ENCODE measurements around the gene TRAF3. TPM values are rescaled to one million over a fixed set of nuclear protein-coding genes. Genes with fewer than 3 reads are reported as not detected.

Gene TRAF3
- total RNA-seq, 1 experiment from 2014 or later: 49.3 TPM

DNA sequence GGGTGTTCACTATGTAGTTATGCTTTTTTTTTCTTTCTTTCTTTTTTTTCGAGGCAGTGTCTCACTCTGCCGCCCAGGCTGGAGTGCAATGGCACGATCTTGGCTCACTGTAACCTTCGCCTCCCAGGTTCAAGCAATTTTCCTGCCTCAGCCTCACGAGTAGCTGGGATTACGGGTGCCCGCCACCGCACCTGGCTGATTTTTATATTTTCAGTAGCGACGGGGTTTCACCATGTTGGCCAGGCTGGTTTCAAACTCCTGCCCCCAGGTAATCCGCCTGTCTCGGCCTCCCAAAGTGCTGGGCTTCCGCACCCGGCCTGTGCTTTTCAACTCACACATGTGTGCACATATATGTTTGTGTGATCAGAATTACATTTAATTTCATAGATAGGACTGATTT, 106.3 kb downstream of the TRAF3 start:
- intact Hi-C loops (cut with micrococcal nuclease; ENCODE audit: unreplicated experiment): no loop called here
- no peak overlapping the region for H3K27ac ChIP-seq (ENCODE audit: low read depth, low read length, poor library complexity, severe bottlenecking)
- no peaks in the 10 kb centered on the region for H3K9me3 ChIP-seq (ENCODE audit: low read depth, low read length, poor library complexity, severe bottlenecking)
- no peak overlapping the region for H3K4me3 ChIP-seq (ENCODE audit: low read depth, low read length, poor library complexity, severe bottlenecking)
- ChIA-PET POLR2A (ENCODE audit: low non-redundant PET) (no interaction called here), CTCF (no interaction called here)
- no peaks in the 10 kb centered on the region for H3K27me3 ChIP-seq (replicated peaks; ENCODE audit: insufficient read depth, low read depth, low read length, poor library complexity)
- DNase-seq (ENCODE audit: low spot score): no peak
- no peaks in the 10 kb centered on the region for H3K4me1 ChIP-seq (ENCODE audit: insufficient read depth, low read length, poor library complexity, severe bottlenecking)
- peaks cover 13% of the 10 kb centered on the region for H3K36me3 ChIP-seq (ENCODE audit: insufficient read depth, low read length, poor library complexity, severe bottlenecking)
- BruUV-seq (replicated peaks): no TSS peak
- TF ChIP-seq CTCF (conservative IDR thresholded peaks at IDR 0.05; ENCODE audit: low read depth, low read length) (no peak), EZH2 (IDR thresholded peaks at IDR 0.05; ENCODE audit: borderline replicate concordance, low read depth, low read length, poor library complexity, severe bottlenecking) (no peak)

- no peak for DNase-seq (ENCODE audit: low spot score)
- POLR2A ChIA-PET (ENCODE audit: low non-redundant PET): no interaction called here
- Histone ChIP-seq H3K27ac (ENCODE audit: low read depth, low read length, poor library complexity, severe bottlenecking) (no peak overlapping the region), H3K36me3 (ENCODE audit: insufficient read depth, low read length, poor library complexity, severe bottlenecking) (peaks cover 13% of the 10 kb centered on the region), H3K9me3 (ENCODE audit: low read depth, low read length, poor library complexity, severe bottlenecking) (no peaks in the 10 kb centered on the region), H3K27me3 (replicated peaks; ENCODE audit: insufficient read depth, low read depth, low read length, poor library complexity) (no peaks in the 10 kb centered on the region), H3K4me3 (ENCODE audit: low read depth, low read length, poor library complexity, severe bottlenecking) (no peak overlapping the region), H3K4me1 (ENCODE audit: insufficient read depth, low read length, poor library complexity, severe bottlenecking) (no peaks in the 10 kb centered on the region)
- no TSS peak for BruUV-seq (replicated peaks)
- no peak for TF ChIP-seq EZH2 (IDR thresholded peaks at IDR 0.05; ENCODE audit: borderline replicate concordance, low read depth, low read length, poor library complexity, severe bottlenecking)
- TF ChIP-seq CTCF (conservative IDR thresholded peaks at IDR 0.05; ENCODE audit: low read depth, low read length): no peak
- intact Hi-C loops (cut with micrococcal nuclease; ENCODE audit: unreplicated experiment): no loop called here
- CTCF ChIA-PET: no interaction called here
These were observed 108.6 kb downstream of the TRAF3 start for GRCh38 chr14:102885737-102886447.

- no peak for TF ChIP-seq EZH2 (IDR thresholded peaks at IDR 0.05; ENCODE audit: borderline replicate concordance, low read depth, low read length, poor library complexity, severe bottlenecking)
- TF ChIP-seq CTCF (conservative IDR thresholded peaks at IDR 0.05; ENCODE audit: low read depth, low read length): no peak
- H3K4me1 ChIP-seq (ENCODE audit: insufficient read depth, low read length, poor library complexity, severe bottlenecking): peaks cover 12% of the 10 kb centered on the region
- BruUV-seq (replicated peaks): no TSS peak
- H3K9me3 ChIP-seq (ENCODE audit: low read depth, low read length, poor library complexity, severe bottlenecking): no peaks in the 10 kb centered on the region
- ChIA-PET POLR2A (ENCODE audit: low non-redundant PET) (no interaction called here), CTCF (no interaction called here)
- no peak overlapping the region for H3K27ac ChIP-seq (ENCODE audit: low read depth, low read length, poor library complexity, severe bottlenecking)
- peaks cover 13% of the 10 kb centered on the region for H3K36me3 ChIP-seq (ENCODE audit: insufficient read depth, low read length, poor library complexity, severe bottlenecking)
- H3K4me3 ChIP-seq (ENCODE audit: low read depth, low read length, poor library complexity, severe bottlenecking): no peak overlapping the region
- H3K27me3 ChIP-seq (replicated peaks; ENCODE audit: insufficient read depth, low read depth, low read length, poor library complexity): no peaks in the 10 kb centered on the region
- intact Hi-C loops (cut with micrococcal nuclease; ENCODE audit: unreplicated experiment): no loop called here
- DNase-seq (ENCODE audit: low spot score): no peak
These were observed 111.5 kb downstream of the TRAF3 start for GRCh38 chr14:102888748-102889147.

Data from A673 (cell line).